Fibroblast of skin of abdomen (primary cell): ENCODE measurements around the gene TGFB2.

Experiments used
- DNase-seq: peaks from one replicate; pipeline ENCODE4 v3.0.0-alpha.2; 2013

TGFB2 gene

DNA sequence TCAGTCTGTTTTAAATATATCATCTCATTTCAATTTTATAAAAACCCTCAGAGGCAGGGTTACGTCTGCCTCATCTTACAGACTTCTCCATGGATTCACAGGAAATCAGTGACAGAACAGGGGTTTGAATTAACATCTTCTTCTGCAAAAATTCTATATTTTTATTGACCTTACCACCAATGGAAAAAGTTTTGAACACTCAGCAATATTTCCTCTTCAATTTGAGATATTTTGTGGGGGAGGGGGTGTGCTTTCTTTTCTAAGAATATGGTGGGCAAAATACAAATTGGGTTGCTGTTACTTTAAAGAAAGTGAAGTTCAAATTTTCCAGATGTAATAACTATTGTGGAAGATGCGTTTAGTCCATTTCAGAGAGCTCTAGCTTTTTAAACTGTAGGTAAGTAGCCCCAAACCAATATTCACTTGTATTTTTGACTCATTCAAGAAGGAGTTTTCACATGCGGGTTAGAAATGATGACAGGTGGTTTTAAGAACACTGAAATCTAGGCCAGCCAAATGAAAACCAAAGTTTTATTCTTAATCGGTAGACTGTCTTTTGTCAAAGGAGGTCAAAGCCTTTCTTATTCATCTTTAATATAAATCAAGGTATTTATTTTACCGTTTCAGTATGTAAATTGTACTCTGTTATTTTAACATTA is 17.4 kb downstream of the TGFB2 start:
- no peak for DNase-seq

DNA sequence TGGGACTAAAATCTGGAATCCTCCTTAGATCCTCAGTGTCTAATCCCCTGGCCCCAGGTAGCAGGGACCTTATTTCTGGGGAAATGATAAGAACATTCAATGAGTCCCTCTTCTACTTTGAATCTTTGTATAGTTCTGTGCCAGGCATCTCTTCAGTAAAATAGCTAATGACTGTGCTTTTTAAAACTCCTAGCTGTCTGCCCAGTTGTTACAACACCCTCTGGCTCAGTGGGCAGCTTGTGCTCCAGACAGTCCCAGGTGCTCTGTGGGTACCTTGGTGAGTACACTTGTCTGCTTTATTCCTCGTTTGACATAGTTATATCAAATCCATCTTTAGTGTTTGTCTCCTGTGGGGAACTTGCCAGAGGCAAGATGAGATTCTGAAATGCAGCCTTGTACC is 18.0 kb downstream of the TGFB2 start:
- no peak for DNase-seq

DNA sequence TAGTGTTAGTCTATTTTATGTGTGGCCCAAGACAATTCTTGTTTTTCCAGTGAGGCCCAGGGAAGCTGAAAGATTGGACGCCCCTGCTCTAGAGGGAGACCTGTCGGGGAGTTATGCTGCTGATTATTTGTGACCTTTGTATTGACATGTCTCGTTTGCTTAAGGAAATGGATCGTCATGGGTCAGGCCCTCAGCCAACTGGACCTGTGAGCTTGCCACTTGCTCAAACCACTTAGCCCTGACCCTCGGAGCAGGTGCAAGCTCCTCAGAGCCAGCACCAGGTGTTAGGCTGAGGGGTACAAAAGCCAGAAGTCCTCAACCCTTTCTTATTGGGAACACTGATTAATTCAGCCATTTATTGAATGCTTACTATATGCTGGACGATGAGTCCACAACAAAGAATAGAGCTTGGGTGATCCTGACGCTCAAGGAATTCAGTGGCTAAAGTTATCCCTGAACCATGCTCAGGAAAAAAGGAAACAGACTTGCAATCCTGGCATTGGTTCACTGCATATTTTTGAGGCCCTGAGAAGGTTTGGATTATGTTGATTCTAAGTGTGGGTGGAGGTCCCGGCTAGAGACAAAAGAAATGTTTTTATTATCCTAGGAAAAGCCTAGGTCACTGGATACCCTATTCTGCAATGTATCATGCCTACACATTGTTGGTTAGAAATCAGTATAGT is 19.0 kb downstream of the TGFB2 start:
- DNase-seq: no peak

- DNase-seq: no peak
Measured at GRCh38 chr1:218365226-218365999, 20.3 kb downstream of the TGFB2 start.

GRCh38 chr1:218366322-218367052 is 21.4 kb downstream of the TGFB2 start:
- no peak for DNase-seq

DNA sequence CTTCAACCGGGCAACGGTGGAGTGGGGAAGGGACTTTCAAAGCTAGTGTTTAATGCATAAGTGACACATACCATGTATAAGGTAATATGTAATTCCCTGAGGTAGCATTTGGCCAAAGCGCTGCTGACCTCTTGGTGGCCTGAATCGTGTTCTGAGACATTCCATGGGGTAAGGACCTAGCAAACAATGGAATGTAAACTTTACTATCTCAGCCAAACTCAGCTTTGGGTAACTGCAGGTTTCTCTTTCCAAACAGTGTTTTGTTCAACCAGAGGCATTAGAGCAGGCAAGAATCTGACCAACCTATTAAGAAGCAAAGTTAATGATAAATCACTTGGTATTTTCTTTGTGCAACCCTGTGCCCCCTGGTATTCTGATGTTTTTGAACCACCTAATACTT is 22.0 kb downstream of the TGFB2 start:
- no peak for DNase-seq

GRCh38 chr1:218368686-218369085 is 23.6 kb downstream of the TGFB2 start:
- DNase-seq: no peak

DNA sequence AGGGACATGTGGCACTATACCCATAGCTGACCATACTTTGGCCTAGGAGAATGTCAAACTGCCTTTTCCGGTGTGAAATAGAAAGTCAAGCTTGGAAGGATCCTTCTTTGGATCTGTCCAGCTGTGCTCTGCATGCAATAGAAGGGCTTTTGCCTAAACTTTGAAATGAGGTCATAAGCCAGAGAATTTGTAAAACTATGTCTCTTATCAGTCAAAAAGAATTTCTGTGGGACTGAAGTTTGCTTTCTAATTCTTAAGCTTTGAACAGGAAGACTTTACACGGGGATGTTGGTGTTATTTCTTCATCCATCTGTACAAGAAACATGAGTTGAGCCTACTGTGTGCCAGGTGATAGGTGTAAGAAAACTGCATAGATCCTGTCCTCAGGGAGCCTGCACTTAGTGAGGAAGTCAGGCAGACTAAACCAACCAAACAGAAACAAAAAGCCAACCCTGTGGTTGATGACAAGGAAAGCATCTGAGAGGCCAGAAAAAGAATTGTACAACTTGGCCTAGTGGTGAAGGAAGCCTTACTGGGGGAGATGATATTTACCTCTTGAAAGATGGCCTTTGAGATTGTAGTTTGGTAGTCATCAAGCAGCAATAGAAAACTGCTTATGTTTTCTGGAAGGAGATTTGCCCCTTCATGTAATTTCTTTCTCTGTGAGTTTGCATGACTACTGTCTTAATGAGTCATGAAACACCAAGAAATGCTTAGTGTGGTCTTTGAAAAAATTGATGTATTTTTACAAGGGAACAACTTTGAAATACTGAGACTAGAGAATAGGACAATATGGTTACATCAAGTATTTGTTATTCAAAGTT is 24.8 kb downstream of the TGFB2 start:
- peak; percentile 66 for DNase-seq

DNA sequence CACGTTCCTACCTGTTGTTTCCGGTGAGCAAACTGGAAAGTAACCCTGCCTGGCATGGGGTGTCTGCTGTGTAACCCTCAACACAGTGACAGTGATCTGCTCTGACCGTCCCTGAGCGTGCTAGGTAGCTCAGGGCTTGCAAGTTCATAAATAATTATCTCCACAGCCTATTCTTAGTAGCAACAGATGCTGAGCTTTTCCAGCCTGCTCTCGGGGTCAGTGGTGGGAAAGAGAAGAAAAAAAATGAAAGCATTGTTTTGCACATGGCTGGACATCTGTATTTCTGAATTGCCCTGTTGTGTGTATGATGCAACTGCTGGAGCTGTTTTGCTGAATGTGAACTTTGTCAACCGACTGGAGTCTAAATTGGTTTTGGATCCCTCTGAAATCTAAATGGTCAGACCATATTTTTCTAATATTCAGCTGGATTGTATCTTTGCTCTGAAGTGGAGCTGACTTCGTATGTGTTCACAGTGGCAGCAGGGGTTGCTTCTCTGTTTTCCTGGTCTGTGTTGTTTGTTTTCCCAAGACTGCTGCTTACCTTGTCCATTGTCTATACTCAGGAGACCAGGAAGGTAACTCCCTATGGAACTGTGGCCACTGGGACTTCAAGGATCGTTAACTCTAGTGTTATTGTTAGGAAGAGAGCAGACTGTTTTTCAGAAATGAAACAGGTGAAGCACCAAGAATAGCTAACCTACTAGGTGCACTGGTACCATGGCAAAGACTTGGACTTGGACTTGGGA is 27.0 kb downstream of the TGFB2 start:
- peak; percentile 68 for DNase-seq

DNA sequence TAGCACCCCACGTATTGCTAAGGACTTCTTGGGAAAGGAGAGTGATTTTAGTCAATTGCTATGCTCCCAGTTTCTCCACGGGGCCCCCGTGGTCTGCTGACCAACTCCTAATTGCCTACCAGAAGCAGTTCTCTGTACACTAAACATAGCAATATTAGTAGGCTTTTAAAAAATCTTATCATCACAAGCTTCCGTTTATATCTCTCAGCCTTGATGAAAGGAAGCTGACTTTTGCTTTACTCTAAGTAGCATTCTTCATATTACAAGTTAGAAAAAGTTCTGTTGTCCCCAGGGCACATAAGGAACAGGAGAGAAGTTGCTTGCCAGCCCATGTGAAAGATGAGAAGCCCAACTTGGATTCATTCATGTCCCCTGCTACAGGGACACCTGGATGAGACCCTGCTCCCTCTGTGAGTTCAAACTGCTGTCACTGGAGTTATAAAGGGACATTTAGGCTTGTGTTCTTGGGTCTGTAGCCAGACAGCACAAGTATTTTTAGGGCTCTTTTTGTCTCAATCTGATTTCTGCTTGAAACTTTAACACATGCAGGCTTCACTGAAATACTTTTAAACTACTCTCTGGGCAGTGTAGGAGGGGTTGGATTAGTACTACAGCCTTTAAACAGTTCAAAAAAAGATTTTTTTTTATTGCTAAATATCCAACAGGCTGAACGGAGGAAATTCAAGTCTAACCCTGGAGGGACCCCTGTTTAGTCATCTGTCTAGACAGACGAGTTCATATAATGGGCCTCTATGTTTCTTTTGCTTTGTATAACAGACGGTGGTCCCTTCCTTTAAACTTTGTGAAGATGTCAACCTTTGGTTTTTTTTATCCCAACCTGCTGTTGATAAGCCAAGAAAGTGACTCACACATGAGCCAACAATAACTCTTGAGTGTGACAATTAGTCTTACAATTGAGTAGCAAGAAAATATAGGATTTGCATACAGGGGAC is 29.5 kb downstream of the TGFB2 start:
- DNase-seq: peak; percentile 84

DNA sequence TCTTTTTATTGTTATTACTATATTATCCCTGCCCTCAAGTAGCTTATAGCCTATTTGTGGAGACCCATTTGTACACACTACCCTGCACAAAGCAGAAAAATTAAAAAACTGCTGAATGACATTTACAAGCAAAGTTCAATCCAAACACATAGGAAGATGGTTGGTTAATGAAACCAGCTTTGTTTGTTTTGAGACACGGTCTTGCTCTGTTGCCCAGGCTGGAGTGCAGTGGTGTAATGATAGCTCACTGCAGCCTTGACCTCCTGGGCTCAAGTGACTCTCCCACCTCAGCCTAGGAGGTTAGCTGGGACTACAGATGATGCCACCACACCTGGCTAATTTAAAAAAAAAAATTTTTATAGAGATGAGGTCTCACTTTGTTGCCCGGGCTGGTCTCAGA is 31.6 kb downstream of the TGFB2 start:
- DNase-seq: no peak

DNA sequence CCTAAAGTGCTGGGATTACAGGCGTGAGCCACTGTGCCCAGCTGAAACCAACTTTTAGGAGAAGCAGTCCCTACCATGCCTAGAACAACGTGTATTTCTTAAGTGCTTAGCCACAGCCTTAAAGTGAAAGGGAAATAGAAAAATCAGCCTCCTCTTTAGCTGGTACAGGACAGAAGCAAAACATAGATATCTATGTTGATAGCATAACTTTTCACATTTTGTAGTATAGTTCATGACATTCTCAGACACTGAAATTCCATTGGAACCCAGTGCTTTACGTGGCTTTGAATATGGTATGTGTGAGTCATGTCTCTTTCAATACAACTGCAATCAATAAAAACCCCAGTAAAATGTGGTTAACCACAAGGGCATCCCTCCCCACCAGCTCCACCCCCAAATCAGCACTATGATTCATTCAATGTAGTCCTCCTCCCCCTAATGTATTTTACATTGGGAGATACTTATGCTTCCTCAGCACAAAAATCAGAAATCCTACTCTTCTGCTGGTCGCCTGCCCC is 32.1 kb downstream of the TGFB2 start:
- DNase-seq: peak; percentile 98

GRCh38 chr1:218380125-218380977 is 35.2 kb downstream of the TGFB2 start:
- peak; percentile 91 for DNase-seq

- DNase-seq: no peak
Measured at GRCh38 chr1:218382261-218382660, 37.1 kb downstream of the TGFB2 start.

- DNase-seq: no peak
Measured at GRCh38 chr1:218383051-218383450, 37.9 kb downstream of the TGFB2 start.

- DNase-seq: no peak
Measured at GRCh38 chr1:218383681-218384080, 38.5 kb downstream of the TGFB2 start.

DNA sequence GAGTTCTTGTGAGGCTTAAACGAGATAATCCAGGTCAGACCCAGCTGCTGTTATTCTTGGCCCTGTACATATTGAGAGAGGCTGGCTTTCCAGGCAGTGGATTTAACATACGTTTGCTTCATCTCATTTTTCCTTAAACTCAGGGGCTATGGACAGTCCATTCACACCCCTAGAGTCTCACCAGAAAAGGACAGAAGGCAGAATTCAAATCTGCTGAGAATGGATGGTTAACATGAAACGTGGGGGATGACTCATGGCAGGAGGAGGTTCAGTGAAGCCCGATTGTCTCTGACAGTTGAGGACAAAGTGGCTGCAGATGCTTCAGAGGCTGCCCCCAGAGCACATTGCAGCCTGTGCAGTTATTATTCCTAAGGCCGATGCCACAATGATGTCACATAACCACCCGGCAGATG is 39.5 kb downstream of the TGFB2 start:
- DNase-seq: peak; percentile 66

GRCh38 chr1:218388591-218388990 is 43.5 kb downstream of the TGFB2 start:
- DNase-seq: no peak

- DNase-seq: no peak
Measured at GRCh38 chr1:218390618-218391017, 45.5 kb downstream of the TGFB2 start.
